ENCODE results near the gene DDX53.

DDX53 gene

DNA sequence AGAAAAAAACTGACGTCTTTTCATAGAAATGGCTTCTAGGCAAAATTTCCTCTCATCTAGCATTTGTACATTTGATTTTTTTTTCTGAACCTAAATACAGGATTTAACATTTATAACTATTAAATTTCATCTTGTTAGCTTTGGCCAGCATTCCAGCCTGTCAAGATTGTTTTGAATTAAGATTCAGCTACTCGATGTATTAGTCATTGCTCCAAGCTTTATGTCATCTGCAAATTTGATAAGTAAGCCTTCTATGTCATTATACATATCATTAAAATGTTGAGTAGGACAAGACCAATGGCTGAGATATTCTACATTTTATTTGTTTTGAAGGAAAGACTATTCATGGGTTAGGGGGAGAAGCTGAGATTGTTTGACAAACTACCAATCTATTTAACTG lies 46.7 kb downstream of the DDX53 start:
- Histone ChIP-seq H3K4me3 (no peak overlapping the region), H3K27ac (no peak overlapping the region)

DNA sequence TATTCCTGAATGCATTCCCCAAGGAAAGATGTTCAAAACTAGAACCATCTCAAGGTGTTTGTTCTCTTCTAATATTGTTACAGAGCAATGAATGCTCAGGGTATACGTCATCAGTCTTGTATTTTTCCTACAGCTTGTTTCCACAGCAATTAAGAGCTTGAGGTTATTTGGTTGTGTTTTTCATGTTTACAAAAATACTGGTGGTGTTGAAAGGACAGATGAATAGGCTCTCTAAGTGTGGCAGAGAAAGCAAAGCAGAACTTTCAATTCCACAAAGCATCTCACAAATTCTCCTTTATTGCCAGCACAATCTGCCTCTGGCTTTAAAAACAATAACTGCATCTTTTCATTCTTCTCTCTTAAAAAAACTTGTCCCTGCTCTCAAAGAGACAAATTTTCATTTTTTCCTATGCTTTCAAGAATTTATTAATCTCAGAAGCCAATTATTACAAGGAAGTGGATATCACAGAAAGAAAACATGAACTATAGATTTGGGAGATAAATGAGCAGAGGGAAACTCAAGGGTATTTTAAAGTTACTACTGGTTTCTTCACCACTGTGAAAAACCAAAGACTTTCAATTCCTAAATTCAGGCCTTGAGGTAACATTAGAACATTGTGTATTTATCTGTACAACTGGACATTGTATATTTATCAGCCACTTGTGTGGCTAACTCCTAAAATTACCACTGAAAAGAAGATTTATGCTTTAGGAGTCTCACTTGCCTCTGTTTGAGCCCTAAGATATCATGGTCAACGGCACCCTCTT lies 49.2 kb downstream of the DDX53 start:
- Histone ChIP-seq H3K4me3 (no peak overlapping the region), H3K27ac (no peak overlapping the region)

DNA sequence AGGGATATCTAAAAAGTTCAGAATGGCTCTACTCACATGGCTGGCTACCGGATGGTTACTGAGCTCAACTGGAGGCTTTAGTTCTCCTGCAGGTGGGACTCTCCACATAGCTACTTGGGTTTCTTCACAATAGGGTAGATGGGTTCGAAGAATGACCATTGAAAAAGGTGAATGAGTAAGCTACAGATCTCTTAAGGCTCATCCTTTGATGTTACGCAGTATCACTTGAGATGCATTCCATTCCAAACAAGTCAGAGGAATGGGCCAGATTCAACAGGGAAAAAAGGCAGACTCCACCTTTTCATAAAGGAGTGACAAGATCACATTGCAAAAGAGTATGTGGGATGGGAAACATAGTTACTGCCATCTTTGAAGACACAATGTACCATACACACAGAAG lies 52.6 kb downstream of the DDX53 start:
- H3K4me3 ChIP-seq, result no peak overlapping the region
- no peak overlapping the region for H3K27ac ChIP-seq
